Measurements from ENCODE around the gene TRAM2. TPM values are rescaled to one million over a fixed set of nuclear protein-coding genes. Genes with fewer than 3 reads are reported as not detected.
A peak's percentile ranks its signal among the peaks of the same experiment; 100 is the strongest.

The TRAM2 gene
- polyA plus RNA-seq, 4 donors: 34.7 to 48.5 (median 46.5) TPM

DNA sequence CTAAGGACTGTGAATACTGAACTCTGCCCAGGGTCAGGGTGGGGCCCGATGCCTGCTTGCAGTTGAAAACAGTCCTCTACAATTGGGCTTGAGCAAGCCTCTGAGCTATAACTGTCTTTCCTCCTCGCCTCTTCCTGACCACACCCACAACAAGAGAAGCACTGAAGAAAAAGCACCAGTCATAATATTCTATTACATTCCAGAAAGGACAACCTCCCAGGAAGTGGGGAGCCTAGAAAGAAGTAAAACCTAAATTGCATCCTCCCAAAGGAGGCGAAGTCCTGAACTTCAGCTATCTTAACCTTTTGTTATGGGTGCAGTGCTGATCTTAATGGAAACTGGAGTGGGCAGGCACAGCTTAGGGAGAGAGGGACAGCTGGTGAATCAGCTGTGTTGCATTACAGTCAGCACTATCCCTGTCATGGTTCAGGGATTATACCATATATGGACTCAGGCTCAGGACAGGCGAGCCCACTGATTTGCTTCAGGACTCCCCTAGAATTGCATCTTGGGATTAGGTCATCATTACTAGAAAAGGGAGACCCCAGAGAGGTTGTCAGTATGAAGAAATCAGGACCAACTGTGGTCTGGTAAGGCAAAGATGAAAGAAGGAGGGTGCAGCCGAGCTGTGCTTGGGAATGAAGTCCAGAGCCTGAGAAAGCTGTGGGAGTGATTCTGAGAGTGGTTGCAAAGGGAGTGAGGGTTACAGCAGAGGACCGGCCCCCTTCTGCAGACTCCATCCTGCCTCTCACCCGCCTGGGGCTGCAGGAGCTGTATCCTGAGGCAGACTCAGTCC lies 18.3 kb upstream of the TRAM2 start:
- DNase-seq (ENCODE audit: low read depth in 4 of 4, low spot score in 3 of 4): peak in 3 of 4 donors; percentile 66 to 75 (median 73)

DNA sequence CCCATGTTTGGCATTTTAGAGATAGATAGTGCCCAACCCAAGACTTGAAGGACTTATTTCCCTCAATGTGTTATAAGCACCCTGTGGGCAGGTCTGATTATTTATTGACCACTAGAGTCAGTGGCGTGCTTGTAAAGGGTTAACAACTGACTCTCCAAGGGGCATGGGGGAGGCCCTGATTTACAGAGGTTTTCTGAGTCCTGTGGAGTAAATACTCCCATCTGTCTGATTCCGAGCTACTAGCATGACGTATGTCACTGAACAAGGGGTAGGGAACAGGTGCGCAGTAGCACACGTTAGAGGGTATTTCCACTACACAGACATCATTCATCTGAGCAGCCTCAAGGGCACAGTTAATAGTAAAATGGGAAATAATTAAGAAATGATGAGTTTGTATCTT lies 17.4 kb upstream of the TRAM2 start:
- no peak for DNase-seq (ENCODE audit: low read depth in 4 of 4, low spot score in 3 of 4)

DNA sequence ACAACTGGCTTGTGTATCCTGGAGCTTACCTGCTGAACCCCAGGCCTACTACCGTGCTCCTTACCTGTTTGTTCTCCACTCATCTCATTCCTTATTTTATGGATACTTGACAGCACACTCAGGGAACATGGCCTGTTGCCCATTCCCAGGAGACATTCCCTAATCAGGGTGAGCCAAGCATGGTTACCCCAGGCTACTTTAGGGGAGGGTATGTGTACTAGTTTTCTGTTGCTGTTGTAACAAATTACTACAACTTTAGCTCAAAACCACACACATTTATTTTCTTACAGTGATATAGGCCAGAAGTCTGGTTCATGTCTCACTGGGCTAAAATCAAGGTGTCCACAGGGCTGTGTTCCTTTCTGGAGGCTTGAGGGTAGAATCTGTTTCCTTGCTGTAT lies 15.0 kb upstream of the TRAM2 start:
- DNase-seq (ENCODE audit: low read depth in 4 of 4, low spot score in 3 of 4): no peak

DNA sequence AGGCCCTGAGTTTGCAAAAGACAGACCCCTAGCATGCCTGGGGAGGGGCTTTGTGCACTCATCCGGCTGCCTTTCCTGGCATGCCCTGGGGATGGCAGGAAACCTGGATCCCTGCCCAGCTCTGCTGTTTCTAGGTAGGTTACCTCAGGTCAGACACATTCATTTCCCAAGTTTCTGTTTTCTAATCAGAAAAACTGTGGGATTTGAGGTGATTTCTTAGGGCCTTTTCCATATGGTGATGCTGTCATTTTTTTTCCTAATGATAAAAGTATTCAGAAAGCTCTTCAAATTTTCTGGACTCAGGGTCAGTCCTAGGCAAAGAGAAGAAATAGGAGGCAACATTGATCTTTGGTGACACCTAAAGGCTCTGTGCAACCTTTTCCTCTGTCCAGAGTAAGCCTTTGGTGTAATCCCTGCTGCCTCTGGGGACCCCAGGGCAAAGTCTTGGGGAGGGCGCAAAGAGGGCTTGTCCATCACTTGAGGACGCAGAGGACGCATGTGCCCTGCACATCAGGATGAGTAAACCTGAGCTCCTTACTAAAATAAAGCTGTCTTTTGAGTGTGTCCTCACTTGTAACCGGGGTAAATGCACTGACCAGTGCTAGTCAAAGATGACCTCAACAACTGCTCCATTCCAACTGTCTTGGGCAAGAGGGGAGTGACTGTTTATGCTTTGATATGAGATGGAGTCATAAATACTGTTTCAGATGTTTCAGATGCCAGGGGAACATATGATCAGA lies 13.5 kb upstream of the TRAM2 start:
- no peak for DNase-seq (ENCODE audit: low read depth in 4 of 4, low spot score in 3 of 4)

DNA sequence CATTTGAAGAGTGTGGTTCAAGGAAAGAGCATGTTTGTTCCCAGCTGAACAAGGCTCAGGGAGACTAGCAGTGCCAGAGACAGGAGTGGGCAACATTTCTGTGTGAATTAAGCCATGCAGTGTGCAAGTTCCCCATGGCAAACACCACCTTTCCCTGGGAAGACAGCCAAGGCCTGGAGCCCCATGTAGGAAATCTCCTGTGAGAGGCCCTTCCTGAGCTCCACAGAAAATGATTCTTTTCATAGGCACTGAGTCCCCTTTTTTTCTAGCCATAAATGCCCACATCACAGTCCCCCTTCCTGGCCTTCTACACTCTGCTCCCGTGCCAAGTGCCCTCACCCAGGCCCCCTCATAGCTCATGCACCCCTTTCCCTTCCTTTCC lies 11.8 kb upstream of the TRAM2 start:
- DNase-seq (ENCODE audit: low read depth in 4 of 4, low spot score in 3 of 4): no peak

DNA sequence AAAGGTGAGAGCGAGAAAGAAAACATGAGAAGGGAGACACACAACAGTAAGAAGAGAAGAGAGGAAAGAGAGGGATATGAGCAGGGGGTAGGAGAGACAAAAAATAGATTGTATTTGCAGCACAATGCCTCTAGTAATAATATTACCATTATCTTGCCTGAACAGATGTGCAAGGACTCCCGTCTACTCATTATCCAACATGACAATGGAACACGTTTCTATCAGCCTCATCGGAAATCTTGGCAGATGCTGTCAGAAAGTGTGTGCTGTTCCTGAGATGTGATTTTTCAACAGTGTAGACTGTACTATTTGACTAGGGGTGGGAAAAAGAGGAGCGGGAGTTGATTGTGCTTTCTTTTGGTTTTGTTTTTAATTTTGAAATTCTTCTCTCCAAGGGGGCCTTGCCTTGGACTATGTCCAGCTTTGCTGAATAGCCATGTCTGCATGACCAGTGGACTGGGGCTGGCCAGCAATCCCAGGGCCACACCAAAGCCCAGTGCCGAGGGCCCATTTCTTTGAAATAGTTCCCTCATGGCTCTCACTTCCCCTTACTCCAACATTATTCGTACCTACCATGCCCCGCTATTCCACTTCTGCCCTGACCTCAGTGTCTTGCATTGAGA lies 11.3 kb upstream of the TRAM2 start:
- DNase-seq (ENCODE audit: low read depth in 4 of 4, low spot score in 3 of 4): no peak

DNA sequence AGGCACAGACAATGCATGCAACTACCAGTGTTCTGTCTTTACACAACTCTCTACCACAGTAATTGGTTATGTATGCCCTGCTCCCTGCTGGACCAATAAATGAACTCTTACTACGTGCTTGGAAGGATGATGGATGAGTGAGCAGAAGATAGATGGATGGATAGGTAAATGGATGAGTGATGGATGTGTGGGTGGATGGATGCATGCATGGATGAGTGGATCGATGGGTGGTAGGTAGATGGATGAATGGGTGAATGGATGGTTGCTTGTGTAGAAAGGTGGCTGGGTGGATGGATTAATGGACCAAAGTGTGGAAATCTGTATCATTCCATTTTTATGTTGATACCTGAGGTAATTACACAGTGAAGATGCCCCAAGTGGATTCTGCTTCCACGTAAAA lies 10.1 kb upstream of the TRAM2 start:
- no peak for DNase-seq (ENCODE audit: low read depth in 4 of 4, low spot score in 3 of 4)

DNA sequence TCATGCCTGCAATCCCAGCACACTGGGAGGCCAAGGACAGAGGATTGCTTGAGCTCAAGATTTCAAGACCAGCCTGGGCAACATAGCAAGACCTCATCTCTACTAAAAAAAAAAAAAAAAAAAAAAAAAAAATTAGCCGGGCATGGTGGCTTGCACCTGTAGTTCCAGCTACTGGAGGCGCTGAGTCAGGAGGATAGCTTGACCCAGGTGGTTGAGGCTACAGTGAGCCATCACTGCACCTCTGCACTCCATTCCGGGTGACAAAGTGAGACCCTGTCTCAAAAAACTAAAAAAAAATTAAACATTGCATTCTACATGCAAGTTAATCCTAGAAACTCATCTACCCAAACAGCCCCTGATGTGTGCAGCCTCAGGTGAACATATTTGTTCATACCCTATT lies 7.3 kb upstream of the TRAM2 start:
- no peak for DNase-seq (ENCODE audit: low read depth in 4 of 4, low spot score in 3 of 4)

DNA sequence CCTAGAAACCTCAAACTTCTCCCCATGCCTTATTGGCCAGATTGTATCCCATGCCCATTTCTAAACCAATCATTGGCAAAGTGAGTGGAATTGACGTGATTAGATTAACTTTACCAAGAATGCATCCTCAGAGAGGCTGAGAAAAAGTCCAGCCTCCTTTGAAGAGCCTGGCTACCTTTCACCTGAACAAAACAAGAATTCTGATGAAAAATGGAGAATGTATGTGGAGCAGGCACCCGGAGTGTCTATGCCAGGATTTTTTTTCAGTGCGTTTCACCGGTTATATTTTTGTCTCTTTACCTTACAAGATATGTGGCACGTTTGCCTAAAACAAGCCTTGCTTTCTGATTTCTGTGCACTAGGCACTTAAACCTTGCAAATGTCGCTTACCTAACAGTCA lies 6.1 kb upstream of the TRAM2 start:
- DNase-seq (ENCODE audit: low read depth in 4 of 4, low spot score in 3 of 4): no peak

DNA sequence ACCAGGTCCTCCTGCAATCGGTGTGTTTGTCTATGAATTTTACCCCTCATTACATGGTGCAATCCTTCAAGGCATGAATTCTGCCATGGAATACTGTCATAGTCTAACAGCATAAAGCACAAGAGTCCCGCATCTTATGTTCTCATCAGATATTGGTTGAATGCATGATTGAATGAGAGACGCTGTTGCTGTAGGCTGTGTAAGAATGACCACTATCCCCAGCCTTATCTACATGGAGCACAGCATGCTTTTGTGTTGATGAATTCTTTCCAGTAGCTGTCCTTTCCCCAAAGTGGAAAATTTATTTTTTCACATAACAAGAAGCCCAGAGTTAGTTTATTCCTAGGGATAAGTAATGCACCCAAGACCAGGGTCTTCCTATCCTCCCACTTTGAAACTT lies 5.6 kb upstream of the TRAM2 start:
- DNase-seq (ENCODE audit: low read depth in 4 of 4, low spot score in 3 of 4): no peak

DNA sequence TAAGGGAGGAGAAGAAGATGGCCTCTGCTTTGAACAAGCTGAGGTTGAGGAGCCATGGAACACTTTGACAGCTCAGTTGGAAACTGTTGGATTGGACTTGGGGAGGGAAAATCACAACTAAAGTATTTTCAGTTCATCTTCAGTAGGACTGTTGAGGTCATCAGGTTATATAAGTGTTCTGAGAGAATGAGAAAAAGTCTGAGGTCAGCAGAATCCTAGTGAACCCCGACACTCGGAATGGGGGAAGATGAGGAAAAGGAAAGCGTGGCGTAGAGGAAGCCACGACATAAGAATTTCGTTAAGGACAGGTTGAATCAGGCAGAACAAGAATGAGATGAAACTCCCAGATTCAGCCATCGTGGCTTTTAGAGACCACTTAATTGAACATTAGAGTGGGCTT lies 4.0 kb upstream of the TRAM2 start:
- no peak for DNase-seq (ENCODE audit: low read depth in 4 of 4, low spot score in 3 of 4)

DNA sequence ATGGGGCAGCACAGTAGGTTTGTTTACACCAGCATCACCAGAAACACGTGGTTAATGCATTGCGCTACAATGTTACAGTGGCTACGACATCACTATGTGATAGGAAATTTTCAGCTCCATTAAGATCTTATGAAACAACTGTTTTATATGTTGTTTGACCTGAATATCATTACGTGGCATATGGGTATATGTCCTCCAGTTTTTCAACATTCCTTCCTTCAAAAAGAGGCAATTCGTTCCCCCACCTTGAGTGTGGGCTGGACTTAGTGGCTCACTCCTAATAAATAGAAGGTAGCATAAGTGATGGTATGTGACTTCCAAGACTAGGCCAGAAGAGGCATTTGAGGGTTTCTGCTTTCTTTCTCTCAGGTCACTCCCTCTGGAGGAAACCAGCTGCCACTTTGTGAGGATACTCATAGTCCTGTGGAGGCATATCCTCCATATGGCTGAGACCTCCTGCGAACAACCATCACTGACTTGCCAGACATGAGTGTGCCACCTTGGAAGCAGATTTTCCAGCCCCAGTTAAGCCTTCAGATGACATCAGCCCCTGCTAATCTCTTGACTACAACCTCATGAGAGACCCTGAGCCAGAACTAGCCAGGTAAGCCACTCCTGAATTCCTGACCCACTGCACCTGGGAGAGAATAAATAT lies 2.3 kb upstream of the TRAM2 start:
- DNase-seq (ENCODE audit: low read depth in 4 of 4, low spot score in 3 of 4): no peak

DNA sequence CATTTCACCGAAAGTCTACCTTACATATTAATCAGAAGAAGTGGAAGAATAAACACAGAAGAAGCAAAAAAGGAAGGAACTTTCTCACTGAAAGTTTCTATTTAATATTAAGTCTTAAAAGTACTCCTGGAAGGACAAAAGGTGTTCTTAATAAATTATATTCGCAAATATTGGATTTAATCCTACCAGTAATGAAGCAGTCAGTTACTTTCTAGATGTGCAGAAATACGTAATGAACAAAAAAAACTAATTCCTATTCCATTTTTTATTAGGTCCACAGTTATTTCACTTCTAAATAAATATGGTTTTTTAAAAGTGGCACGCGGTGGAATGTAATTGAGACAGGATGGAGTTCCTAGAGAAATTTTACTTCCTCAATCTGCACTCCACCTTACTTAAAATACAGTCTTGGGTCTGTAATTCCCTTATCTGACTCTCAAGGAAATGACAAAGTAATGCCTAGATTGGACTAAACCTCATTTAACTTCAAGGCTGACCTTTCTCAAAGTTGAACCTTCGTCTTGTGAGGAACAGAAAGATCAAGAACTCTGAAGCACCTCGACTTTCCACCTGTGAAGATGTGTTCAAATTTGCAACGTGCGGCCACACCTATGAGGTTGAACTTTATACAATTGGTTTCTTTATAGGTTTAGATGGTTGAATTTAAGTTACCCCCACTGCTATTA lies 1.1 kb upstream of the TRAM2 start:
- DNase-seq (ENCODE audit: low read depth in 4 of 4, low spot score in 3 of 4): no peak

DNA sequence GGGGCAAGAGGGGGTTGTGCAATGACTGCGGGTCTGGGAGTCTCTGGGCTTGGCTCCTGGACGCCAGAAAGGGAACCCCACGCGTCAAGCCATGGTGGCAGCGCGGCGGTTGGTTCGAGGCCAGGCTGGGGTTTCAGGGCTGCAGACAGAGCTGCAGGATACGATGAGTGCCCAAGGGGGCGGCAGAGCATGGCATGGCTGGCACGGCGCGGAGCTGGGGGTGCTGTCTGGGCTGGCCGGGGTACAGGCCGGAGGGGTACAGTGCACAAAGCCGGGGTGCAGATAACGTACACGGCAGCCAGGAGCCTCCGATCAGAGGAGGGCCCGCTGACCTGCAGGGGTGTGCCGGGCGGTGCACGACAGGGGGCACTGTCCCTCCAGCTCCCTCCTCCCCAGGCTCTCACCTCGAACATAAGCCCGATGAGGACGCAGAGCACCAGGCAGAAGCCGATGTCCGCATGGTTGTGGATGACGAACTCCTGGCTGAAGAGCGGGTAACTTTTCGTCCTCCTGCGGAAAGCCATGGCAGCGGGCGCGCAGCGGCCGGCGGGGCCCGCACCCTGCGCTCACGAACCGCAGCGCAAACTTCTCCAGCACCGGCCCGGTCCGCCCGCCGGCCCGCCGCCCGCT lies 353 bp downstream of the TRAM2 start:
- DNase-seq (ENCODE audit: low read depth in 4 of 4, low spot score in 3 of 4): no peak

DNA sequence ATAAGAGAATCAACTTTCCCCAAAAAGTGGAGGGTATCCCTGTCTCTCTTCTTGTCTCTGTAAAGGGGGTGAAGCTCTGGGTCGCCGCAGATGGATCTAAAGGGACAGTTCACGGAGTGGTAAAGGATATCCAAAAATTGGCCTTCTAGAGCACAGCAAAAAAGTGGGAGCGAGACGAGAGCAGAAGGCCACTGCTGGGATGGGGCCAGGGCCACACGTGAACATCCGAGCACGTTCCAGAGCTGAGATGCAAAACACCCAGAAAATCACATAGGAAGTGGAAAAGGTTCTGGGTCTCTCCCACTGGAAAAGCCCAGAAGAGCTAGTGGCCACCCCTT lies 837 bp downstream of the TRAM2 start:
- no peak for DNase-seq (ENCODE audit: low read depth in 4 of 4, low spot score in 3 of 4)

DNA sequence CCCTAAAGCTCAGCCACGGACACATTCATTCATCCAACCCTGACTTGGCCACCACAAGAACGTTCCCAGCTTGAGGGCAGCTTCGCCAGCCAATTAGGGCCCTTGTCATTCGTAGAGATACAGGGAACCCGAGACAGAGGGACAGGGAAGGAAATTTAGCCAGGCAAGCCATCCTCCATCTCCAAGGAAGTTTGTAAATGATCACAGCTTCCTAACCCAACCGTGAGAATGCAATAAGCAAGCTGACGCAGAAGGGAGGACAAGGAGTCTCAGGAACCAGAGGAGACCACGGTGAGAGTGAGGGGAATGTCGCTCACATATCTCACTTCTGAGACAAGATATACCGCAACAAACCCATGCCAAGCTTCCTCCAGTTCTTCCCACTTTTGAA lies 1.4 kb downstream of the TRAM2 start:
- no peak for DNase-seq (ENCODE audit: low read depth in 4 of 4, low spot score in 3 of 4)

DNA sequence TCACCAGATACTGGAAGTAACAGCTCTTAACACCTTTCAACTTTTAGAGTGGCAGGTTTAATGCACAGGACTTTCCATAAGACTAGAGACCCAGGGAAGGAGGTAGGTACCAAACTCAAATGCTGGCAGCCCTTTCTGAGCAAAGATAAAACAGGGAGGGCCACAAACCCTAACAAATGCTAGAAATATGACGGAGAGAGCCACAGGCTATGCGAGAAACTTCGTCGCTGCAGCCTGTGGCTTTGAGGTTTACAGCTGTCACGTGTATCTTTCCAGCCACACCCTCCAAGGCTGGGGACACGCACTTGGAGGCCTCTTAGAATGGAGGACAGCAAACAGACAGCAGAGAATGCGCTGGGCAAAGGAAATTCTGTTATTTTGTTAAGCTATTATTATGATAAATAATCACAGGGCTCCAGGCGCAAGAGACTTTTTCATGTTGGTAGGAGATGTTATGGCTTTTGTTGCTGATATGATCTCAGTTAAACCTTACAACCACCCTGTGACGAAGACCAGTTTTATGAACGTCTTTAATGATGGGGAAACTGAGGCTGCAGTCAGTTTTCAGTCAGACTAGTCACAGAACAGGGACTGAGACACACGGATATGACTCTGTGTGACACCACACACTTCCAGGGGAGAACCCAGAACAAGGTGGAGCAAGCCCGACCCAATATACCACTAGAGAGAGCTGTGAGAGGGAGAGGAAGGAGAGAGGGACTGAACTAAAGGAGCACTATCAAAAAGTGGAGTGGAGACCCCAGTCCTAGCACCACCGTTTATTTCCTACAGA lies 2.0 kb downstream of the TRAM2 start:
- DNase-seq (ENCODE audit: low read depth in 4 of 4, low spot score in 3 of 4): no peak

DNA sequence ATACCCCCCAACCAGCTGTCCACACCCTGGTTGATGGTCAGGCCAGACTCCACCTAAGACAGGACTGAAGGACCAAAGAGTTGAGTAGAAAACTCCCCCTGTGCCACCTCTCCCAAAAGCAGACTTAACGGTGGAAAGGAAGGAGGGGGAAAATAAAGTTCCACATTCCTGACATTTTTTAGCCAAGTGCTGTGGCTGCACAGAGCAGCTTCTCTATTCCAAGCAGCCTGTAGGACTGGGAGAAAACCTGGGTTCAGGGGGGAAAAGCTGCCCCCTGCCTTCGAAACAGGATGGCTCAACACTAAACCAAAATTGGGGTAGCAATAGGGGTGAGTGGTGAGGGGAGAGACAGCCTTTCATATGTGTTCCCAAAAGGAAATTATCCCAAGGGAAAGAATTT lies 3.6 kb downstream of the TRAM2 start:
- no peak for DNase-seq (ENCODE audit: low read depth in 4 of 4, low spot score in 3 of 4)

DNA sequence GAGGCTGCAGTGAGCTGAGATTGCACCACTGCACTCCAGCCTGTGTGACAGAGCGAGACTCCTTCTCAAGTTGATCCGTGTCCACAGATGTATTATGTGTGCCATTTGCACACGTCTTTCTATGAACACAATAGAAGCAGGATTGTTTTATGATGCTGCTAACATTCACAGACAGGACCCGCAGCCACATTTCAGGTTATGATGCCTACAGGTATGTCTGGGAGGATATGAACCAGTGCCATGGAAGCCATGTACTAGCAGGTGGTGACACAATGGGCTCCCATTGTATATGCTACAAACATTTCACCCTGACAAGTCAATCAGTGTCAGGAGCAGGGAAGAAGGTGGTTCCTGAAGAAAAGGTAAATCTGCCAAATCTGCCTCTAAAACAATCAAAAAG lies 4.3 kb downstream of the TRAM2 start:
- no peak for DNase-seq (ENCODE audit: low read depth in 4 of 4, low spot score in 3 of 4)

Data from left renal pelvis (tissue), 4 donors.